B cell (primary cell): Measurements from ENCODE around the gene MORN1.

Experiments
- EZH2 ChIP-seq: IDR thresholded peaks from 2 replicates; pipeline ENCODE4 v1.6.1; 2012; ENCODE audit warnings: borderline replicate concordance, low read depth, mild to moderate bottlenecking, moderate library complexity, low read length; ENCODE audit not compliant: insufficient read depth, poor library complexity, severe bottlenecking
- TF ChIP-seq, protein P1 (sequence below): fragments of 200-600 bp; IDR thresholded peaks from one replicate; pipeline ENCODE4 v1.8.0; 2022; ENCODE audit warnings: antibody characterized with exemption, mild to moderate bottlenecking

DNA sequence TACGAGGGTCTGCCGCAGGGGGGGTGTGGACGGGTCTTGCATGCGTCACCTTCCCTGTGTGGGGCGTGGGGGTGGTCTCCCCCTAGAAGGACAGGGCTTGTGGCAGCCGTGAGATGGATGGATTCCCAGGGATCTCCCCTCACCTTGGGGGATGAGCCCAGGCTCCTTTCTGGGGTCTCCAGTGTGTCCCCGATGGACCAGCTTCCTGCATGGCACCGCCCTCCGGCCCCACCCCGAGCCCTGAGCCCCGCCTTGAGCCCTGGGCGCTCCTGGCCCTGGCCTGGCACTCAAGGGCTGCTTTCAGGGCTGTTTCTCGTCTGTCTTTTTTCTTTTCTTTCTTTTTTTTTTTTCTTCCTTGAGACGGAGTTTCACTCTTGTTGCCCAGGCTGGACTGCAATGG is 103.7 kb downstream of the MORN1 start:
- TF ChIP-seq, protein P1, sequence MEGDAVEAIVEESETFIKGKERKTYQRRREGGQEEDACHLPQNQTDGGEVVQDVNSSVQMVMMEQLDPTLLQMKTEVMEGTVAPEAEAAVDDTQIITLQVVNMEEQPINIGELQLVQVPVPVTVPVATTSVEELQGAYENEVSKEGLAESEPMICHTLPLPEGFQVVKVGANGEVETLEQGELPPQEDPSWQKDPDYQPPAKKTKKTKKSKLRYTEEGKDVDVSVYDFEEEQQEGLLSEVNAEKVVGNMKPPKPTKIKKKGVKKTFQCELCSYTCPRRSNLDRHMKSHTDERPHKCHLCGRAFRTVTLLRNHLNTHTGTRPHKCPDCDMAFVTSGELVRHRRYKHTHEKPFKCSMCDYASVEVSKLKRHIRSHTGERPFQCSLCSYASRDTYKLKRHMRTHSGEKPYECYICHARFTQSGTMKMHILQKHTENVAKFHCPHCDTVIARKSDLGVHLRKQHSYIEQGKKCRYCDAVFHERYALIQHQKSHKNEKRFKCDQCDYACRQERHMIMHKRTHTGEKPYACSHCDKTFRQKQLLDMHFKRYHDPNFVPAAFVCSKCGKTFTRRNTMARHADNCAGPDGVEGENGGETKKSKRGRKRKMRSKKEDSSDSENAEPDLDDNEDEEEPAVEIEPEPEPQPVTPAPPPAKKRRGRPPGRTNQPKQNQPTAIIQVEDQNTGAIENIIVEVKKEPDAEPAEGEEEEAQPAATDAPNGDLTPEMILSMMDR: no peak
- TF ChIP-seq EZH2: no peak
